GM12801 (cell line): ENCODE data around the gene MAPKAPK2.
A peak's percentile ranks its signal among the peaks of the same experiment; 100 is the strongest.

ENCODE experiments used
- TF ChIP-seq, protein P1 (sequence below): IDR thresholded peaks from one replicate; pipeline ENCODE4 v1.5.1; 2011; ENCODE audit warnings: control low read depth; ENCODE audit not compliant: insufficient read length; ENCODE audit errors: extremely low read depth

The MAPKAPK2 gene

DNA sequence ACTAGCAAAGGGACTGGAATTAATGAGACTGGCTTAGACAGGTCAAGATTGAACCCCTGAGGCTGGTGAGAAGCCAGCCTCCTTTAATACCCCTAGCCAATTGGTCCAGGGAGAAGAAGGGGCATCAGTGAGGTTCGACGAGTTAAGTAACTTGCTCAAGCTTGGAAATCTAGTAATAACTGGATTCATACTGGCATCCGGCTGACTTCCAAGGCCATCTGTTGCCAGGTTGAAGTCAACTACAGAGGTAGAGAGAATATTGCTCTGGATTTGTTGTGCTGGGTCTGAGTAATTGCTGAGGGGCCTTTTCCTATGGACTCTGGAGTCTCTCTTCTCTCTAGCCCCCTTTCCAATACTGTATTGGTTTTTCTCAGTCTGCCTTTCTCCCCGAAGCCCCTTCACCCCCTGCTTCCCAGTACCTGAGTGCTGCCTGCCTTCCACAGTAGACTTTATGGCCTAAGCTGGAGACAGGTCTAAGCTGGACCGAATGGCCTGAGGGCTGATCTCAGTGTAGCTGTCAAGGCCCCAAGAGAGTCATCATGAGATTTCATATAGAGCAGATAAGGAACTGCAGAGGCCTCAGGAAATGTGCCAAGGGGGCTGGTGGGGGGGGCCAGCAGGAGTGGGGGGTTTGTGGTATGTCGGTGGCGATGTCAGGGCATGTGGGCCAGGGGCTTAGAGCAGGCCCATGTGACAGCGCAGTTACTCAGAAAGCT, 43.4 kb downstream of the MAPKAPK2 start:
- TF ChIP-seq, protein P1, sequence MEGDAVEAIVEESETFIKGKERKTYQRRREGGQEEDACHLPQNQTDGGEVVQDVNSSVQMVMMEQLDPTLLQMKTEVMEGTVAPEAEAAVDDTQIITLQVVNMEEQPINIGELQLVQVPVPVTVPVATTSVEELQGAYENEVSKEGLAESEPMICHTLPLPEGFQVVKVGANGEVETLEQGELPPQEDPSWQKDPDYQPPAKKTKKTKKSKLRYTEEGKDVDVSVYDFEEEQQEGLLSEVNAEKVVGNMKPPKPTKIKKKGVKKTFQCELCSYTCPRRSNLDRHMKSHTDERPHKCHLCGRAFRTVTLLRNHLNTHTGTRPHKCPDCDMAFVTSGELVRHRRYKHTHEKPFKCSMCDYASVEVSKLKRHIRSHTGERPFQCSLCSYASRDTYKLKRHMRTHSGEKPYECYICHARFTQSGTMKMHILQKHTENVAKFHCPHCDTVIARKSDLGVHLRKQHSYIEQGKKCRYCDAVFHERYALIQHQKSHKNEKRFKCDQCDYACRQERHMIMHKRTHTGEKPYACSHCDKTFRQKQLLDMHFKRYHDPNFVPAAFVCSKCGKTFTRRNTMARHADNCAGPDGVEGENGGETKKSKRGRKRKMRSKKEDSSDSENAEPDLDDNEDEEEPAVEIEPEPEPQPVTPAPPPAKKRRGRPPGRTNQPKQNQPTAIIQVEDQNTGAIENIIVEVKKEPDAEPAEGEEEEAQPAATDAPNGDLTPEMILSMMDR, result no peak

DNA sequence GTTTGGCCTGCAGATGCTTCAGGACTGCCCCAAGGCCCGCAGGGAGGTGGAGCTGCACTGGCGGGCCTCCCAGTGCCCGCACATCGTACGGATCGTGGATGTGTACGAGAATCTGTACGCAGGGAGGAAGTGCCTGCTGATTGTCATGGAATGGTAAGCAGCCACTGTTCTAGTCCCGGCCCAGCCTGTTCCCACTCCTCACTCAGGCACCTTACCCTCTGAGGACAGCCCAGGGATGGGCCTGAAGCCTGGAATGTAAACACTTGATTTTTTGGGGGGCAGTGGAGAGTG, 43.9 kb downstream of the MAPKAPK2 start:
- TF ChIP-seq, protein P1, result no peak

DNA sequence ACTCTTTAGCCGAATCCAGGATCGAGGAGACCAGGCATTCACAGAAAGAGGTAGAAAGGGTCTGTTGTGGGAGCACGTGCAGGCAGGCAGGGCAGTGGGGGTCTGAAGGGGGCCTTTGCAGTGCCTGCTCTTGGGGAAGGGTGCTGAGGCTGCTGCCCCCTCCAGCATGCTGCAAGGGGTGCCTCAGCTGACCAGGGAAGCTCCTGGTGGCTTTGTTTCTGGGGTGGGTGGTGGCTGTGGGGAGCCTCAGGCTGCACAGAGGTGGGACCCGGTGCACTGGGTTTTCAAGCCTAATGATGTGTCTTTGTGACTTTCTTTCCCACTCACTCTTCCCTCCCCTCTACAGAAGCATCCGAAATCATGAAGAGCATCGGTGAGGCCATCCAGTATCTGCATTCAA, 44.3 kb downstream of the MAPKAPK2 start:
- TF ChIP-seq, protein P1, result no peak

DNA sequence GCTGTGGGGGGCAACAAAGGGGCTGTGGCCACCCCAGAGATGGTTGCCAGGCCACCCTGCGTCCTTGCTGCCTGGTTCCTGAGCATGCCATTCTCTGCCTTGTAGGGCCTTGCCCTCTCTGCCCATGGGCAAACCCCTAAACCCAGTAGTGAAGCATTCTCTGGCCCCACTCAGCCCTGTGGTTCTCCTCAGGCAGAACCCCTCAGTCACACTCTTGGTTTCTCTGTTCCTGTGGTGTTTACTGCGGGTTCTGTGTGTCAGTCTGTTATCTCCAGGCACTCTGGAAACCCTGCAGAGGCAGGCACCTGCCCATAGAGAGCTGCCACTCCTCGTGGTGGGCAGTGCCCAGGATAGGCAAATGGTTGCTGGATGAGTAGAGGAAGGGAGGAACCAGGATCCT, 44.8 kb downstream of the MAPKAPK2 start:
- TF ChIP-seq, protein P1, result no peak

DNA sequence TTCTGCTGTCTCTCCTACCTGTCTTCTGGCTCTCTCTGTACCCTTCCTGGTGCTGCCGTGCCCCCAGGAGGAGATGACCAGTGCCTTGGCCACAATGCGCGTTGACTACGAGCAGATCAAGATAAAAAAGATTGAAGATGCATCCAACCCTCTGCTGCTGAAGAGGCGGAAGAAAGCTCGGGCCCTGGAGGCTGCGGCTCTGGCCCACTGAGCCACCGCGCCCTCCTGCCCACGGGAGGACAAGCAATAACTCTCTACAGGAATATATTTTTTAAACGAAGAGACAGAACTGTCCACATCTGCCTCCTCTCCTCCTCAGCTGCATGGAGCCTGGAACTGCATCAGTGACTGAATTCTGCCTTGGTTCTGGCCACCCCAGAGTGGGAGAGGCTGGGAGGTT, 47.8 kb downstream of the MAPKAPK2 start:
- TF ChIP-seq, protein P1, result no peak

DNA sequence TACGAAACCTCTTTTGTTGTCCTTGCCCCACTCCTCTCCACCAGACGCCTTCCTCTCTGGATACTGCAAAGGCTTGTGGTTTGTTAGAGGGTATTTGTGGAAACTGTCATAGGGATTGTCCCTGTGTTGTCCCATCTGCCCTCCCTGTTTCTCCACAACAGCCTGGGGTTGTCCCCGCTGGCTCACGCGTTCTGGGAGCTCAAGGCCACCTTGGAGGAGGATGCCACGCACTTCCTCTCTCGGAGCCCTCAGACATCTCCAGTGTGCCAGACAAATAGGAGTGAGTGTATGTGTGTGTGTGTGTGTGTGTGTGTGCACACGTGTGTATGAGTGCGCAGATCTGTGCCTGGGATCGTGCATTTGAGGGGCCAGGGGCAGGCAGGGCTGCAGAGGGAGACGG, 48.3 kb downstream of the MAPKAPK2 start:
- TF ChIP-seq, protein P1, result no peak

DNA sequence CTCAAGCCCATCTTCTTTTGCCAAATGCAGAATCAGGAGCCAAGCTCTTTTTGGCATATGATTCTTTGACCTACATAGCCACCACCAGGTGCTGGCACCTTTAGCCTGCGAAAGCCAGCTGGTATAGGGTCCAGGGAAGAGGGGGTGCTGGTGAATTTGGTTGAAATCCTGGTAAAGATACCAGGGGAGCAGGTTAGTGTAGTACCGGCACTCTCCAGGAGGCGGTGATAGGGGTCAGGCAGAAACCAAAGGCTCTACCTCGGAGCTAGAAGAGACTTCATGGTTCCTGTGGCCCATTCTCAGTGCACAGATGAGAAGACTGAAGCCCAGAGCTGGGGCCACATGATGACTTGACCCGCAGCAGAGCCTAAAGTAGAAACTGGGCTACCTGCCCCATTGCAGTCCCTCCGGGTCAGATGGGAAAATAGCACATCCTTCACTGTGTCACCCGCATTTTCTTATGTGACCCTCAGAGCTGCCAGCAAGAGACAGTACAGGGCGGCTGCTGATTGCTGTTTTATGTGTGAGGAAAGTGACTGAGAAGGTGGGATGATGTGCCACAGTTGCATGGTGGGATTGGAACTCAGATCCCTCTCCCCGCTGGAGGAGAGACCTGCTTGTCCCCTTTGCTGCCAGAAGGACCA, 49.9 kb downstream of the MAPKAPK2 start:
- TF ChIP-seq, protein P1, result peak; percentile 82
